CD4-positive, alpha-beta T cell treated with Interferon alpha-2 for 1 hour (primary cell): Measurements from ENCODE around the gene RAMP1.

Experiments used
- DNase-seq, 2 donors: peaks; one replicate each; pipeline ENCODE4 v3.0.0-alpha.2; 2020 to 2022

The RAMP1 gene

GRCh38 chr2:237877576-237878307 lies 18.3 kb downstream of the RAMP1 start:
- DNase-seq, result no peak

GRCh38 chr2:237878321-237879057 lies 19.1 kb downstream of the RAMP1 start:
- no peak for DNase-seq

GRCh38 chr2:237879058-237879430 lies 19.6 kb downstream of the RAMP1 start:
- DNase-seq, result no peak

- no peak for DNase-seq
Measured at GRCh38 chr2:237879991-237880560, 20.7 kb downstream of the RAMP1 start.

- DNase-seq, result no peak
Measured at GRCh38 chr2:237882510-237883481, 23.4 kb downstream of the RAMP1 start.

GRCh38 chr2:237883951-237884446 lies 24.6 kb downstream of the RAMP1 start:
- no peak for DNase-seq

GRCh38 chr2:237884681-237885080 lies 25.3 kb downstream of the RAMP1 start:
- no peak for DNase-seq

GRCh38 chr2:237885111-237885930 lies 25.9 kb downstream of the RAMP1 start:
- no peak for DNase-seq

- DNase-seq, result no peak
Measured at GRCh38 chr2:237885931-237886684, 26.7 kb downstream of the RAMP1 start.

- DNase-seq, result no peak
Measured at GRCh38 chr2:237886685-237887481, 27.5 kb downstream of the RAMP1 start.

GRCh38 chr2:237888389-237888788 lies 29.0 kb downstream of the RAMP1 start:
- DNase-seq, result no peak

GRCh38 chr2:237889016-237889415 lies 29.6 kb downstream of the RAMP1 start:
- DNase-seq, result no peak

- no peak for DNase-seq
Measured at GRCh38 chr2:237889811-237890210, 30.4 kb downstream of the RAMP1 start.

- no peak for DNase-seq
Measured at GRCh38 chr2:237892478-237892877, 33.1 kb downstream of the RAMP1 start.

GRCh38 chr2:237892984-237893595 lies 33.7 kb downstream of the RAMP1 start:
- no peak for DNase-seq

GRCh38 chr2:237894396-237894979 lies 35.1 kb downstream of the RAMP1 start:
- DNase-seq, result no peak

- DNase-seq, result no peak
Measured at GRCh38 chr2:237894986-237895543, 35.6 kb downstream of the RAMP1 start.

GRCh38 chr2:237895544-237896506 lies 36.4 kb downstream of the RAMP1 start:
- DNase-seq, result no peak
